Measurements from ENCODE around the gene FAM227B.

Gene FAM227B

GRCh38 chr15:49366496-49366895 lies 254.1 kb downstream of the FAM227B start:
- TF ChIP-seq CTCF (IDR thresholded peaks at IDR 0.05) = no peak

- no peak for TF ChIP-seq CTCF (IDR thresholded peaks at IDR 0.05)
Observed at GRCh38 chr15:49361370-49361769, 259.2 kb downstream of the FAM227B start.

- TF ChIP-seq CTCF (IDR thresholded peaks at IDR 0.05) = no peak
Observed at GRCh38 chr15:49343546-49343945, 277.1 kb downstream of the FAM227B start.

DNA sequence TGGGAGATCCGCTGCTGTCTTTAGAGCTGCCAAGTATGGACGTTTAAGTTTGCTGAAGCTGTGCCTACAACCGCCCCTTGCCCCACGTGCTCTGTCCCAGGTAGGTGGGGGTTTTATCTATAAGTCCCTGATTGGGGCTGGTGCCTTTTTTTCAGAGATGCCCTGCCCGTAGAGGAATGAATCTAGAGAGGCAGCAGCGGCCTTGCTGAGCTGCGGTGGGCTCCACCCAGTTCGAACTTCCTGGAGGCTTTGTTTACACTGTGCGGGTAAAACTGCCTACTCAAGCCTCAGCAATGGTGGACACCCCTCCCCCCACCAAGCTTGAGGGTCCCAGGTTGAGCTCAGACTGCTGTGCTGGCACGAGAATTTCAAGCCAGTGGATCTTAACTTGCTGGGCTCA lies 281.0 kb downstream of the FAM227B start:
- TF ChIP-seq CTCF (IDR thresholded peaks at IDR 0.05) = no peak

DNA sequence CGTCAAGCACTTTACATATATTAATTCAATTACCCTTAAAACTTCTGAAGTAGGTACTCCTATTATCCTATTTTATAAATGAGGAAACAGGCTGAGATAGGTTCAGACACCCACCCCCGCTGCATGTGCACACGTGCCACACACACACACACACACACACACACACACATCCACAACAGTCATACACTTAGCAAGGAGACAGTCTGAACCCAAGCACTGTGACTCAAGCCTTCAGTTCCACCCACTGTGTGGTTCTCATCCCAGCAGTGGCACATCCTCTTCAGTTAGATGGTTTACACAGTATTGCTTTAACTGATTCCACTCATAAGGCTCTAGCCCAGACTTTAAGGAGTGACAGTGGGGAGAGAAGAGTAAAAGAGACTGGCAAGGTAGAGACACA lies 288.7 kb downstream of the FAM227B start:
- TF ChIP-seq CTCF (IDR thresholded peaks at IDR 0.05) = no peak

DNA sequence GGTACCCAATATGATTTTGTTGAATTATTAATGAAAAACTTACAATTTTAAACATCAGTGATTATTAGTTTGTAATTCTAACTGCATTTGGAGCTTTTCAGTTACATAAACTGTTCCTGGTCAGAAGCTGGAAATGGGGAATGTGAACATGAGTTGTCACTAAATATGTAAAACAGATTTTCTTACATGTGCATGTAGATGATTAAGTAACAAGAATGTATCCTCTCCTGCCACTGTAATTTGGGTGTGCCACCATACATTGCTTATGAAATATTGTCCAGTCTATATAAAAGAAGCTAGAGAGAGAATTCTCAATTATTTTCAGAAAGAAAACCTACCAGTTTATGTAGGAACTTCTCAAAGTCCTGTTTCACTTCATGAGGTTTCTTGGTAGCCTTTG lies 289.2 kb downstream of the FAM227B start:
- no peak for TF ChIP-seq CTCF (IDR thresholded peaks at IDR 0.05)

- TF ChIP-seq CTCF (IDR thresholded peaks at IDR 0.05) = no peak
Observed at GRCh38 chr15:49330166-49330565, 290.5 kb downstream of the FAM227B start.

DNA sequence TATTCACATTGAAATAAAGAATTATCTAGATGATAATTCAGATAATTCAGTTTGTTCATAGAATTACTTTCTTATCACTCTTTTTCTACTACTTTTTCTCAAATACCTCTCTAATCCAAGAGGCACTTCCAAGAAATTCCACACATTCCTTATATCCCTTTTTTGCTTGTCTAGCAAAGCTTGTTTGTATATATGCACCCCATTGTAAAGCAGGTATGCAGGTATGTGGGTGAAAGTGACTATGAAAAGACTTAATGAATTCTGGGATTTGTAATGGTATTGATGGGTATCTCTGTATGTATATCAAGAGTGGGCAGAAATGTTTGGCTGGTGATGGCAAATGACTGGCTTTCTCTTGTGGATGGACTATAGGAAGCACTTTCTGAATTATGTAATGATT lies 291.7 kb downstream of the FAM227B start:
- no peak for TF ChIP-seq CTCF (IDR thresholded peaks at IDR 0.05)
